Renal cortex interstitium (tissue), 11 donors: ENCODE data around the gene USP2. TPM values are rescaled to one million over a fixed set of nuclear protein-coding genes. Genes with fewer than 3 reads are reported as not detected.
A peak's percentile ranks its signal among the peaks of the same experiment; 100 is the strongest.

Experiments
- DNase-seq, 11 donors: peaks; one replicate each; pipeline ENCODE4 v3.0.0-alpha.2; 2013; ENCODE audit warnings: low read depth in 9 of 11, low spot score in 4 of 11; ENCODE audit errors: extremely low read depth in 1 of 11
- polyA plus RNA-seq, 3 donors: library from polyadenylated mRNA; unstranded; fragments of 120-200 nt; gene quantifications; one replicate each; pipeline ENCODE4 v1.2.1, GENCODE V29; 2013; ENCODE audit not compliant: insufficient read length in 3 of 3

Gene USP2
- polyA plus RNA-seq, 3 donors: 9.3 to 14.2 (median 11.1) TPM

DNA sequence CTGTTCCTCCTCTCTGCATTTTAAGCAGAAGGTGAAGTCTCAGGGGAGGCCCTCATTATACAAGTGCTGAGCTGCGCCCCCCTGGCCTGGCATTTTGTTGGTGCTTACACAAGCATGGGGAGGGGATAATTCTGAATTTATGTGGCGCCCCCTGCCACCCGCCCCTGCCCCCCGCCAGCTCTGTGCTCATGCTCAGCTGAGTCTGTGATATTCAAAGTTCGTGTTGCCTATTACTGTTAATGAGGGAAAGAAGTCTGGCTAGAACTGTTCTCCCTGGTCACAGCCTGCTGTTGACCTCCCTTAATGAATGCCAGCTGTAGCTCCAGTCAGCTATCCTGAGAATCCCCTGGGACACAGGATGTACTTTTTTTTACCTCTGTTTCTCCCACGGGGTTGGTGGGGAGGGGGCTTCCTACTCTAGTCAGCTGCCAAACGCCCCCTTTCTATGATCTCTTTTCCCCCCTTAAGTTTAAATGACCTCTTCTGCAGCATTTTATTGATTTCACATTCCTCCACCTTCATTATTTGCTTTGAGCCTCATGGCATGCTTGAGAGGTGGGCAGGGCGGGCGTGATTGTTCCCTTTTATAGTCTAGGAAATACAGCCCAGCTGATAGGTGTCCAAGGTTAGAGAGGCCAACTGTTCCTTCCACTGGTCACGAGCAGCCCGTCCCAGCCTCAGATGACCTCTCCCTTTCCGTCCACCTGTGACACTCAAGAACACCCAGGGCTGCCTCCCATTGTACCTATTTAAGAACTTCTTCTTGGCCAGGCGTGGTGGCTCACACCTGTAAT lies 12.2 kb downstream of the USP2 start:
- no peak for DNase-seq

DNA sequence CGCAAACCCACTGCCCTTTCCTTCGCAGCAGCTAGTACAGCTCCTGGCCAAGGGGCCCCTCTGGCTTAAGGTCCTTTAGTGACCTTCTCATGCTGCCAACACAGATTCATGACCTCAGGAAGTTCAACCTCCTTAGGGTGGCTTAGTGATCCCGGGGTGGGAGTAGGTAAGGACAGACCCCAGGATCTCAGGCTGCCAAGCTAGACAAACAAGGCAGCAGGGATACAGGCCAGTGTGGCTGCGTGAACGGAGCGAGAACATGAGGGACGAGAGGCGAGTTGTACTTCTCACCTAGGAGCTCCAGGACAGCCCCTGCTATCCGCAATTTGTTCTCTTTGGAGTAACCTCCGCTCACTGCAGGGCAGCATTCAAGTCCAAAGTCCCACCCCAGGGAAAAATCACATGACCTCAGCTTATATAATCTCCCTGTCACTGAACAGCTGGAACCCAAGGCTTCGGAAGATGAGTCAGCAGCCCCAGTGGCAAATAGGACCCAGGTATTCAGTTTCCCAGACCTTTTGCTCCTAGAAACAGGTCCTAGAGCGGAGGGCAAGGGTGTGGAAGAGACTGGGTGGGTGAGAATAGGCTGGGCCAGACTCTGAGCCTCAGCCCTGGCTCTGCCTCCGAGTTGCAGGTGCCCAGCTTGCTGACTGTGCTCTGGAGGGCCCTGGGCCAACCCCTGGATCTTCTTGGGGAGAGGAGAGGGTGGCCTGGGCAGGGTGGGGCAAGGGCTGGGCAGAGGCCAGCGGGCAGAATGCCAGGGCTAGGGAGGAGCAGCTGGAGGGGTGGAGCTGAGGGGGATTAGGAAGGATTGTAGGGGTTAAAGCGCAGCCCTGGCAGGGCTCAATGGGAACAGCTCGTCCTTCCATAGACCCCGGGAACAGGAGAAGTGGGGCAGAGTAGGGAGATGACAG lies 13.1 kb downstream of the USP2 start:
- no peak for DNase-seq

- peak in 2 of 11 donors; percentile 74 to 87 for DNase-seq
Measured at GRCh38 chr11:119367661-119368120, 13.8 kb downstream of the USP2 start.

DNA sequence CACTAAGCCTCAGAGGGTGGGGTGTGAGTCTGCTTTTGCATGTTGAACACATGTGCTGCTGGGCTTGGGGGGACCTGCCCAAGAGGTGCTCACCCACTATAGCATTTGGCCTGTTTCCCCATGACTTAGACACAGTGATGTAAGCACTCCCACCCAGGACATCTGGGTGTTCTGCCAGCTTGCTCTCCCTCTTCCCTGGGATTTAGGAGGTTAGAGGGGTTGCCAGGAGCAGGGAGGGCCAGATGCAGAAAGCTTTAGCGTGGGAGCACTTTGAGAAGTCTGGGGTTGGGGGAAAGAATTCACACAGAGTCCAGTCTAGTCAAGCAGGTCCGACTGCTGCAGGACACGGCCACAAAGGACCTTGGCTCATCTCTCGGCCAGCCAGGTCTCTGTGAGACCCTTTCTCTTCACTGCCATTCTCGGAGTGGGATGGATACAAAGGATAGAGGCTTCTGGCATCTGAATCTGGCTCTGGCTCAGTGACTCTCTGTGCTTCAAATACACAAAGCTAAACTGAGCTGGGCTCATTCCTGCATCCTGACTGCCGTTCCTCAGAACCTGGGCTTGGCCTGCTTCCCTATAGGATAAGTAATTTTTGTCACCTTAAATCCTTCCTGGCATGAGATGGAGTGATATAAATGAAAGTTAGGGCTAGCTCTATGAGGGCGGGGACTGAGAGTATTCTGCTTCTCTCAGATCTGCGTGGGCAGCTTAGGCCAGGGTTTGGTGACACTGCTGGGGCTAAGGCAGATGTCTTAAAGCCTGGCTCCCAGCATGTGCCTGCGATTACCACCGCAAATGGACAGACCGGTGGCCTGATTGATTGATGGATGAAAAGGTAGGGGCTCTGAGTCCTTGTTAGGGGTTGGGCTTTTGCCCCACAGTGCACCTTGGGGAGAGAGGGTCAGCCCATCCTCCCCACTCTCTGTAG lies 14.5 kb downstream of the USP2 start:
- no peak for DNase-seq

DNA sequence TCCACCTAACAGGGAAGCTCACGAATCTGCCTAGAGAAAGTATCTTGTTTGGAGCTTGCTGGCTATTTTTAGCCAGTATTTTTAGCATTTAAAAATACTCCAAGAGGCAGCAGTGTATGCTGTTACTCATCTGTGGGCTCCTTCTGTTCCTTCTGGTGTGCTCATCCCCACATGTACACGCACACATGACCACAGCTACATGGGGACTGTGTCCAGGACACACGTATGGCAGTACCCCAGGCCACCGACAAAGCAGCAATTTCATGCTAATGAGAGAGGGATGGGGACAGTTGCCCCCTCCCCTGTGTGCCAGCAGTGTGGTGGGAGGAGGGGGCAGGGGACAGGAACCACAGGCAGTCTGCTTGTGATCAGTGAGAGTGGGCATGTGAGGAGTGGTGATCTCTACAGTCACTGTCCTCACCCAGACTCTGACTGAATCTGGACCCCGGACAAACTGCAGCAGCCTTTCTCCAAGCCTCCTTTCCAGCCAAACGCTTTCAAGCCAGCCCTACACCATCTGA lies 16.4 kb downstream of the USP2 start:
- no peak for DNase-seq

DNA sequence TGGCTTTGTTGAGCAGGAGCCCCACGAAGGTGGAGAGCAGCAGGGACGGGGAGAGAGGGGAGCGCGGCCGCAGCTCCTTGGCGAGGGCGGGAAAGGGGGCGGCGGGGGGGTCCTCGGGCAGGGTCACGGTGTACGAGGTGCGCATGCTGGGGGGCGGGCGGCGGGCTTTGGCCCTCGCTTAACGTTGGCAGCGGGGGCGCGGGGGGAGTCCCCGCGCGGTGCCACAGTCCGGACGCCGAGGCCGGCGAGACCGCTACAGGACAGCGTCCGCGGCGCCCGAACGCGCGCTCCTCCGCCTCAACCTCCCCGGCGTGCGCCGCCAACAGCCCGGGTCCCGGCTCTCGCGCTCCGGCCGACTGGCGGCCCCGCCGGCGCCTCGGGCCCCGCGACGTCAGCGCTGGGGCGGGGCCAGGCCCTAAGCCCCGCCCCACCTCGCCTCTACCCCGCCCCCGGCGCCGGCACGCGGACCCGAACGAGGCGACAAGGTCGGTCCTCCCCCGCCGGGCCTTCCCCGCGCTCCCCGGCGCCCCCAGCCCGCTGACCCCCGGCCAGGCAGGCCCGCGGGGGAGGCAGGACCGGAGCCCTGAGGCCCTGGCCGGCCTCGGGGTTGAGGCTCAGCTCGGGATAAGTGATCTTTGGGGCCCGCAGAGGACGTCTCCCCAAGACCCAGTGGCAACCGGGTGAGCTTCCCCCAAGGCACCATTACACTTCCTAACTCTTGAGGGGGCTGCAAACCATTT lies 17.5 kb downstream of the USP2 start:
- DNase-seq: peak in 1 of 11 donors; percentile 54

GRCh38 chr11:119363081-119363850 lies 18.2 kb downstream of the USP2 start:
- no peak for DNase-seq

- no peak for DNase-seq
Measured at GRCh38 chr11:119362741-119363080, 18.8 kb downstream of the USP2 start.

DNA sequence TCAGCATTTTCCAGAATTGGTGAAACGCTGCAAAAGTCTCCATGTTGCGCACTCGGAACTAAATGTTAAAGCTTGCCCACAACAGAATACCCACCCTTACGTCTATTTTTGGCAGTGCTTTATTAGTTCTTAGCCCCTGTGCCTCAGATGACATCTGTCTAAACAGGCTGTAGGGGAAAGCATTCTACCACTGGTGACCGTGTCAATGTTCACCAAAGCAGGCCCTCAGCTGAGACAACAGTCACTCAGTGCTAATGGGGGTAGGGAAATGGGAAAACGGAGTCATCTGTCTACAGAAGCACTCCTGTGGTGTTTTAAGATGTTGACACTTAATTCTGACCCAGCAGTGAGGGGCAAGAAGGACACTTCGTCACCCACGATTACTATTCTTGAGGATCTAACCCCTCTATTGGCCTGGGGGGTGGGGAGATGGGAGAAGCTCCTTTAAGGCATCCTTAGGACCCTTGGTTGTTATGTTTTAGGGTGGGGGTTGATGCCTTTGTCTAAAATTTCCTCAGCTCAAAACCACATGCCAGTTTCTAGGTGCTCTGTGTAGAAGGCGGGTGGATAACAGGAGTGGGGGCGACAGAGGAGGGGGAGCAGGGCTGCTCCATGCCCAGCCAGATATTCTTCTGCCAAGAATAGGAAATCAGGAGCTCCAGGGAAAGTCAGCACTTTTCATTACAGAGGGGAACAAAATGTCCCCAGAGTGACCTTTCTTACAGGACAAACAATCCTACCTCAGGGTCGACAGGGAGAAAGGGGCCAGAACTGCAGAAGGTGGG lies 19.4 kb downstream of the USP2 start:
- no peak for DNase-seq

DNA sequence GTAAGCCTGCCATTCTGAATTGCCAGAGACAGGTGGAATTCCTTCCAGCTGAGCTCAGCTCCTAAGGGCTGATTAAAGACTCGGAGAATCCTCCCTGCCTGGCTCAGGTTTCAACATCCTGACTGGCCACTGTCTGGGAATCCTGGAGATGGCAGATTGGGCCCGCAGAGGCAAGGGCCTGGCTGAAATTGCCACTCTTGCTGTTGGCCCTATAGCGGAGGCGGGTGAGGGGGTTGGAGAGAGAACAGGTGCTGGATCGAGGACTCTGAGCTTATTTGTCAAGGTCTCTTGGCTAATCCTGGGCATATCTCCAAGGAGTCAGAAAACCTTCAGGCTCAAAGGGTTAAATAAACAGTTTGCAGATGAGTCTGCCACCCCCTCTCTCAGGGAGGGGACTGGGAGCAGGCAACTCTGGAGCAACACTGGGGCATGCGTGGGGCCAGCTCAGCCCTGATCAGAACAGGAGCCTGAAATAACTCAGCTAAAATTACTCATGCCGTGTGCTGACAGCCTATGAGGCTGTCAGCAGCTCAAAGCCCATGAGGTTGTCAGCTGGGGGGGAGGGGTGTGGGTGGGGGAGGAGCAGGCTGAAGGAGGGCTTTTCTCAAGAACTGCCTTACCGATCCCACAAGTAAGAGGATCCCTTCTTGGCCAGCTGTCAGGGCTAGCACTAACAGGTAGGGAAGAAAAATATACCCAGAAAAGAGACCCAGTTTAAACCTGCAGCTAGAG lies 20.3 kb downstream of the USP2 start:
- DNase-seq: peak in 5 of 11 donors; percentile 55 to 81 (median 71)

GRCh38 chr11:119359365-119360214 lies 21.9 kb downstream of the USP2 start:
- DNase-seq: no peak

- DNase-seq: no peak
Measured at GRCh38 chr11:119357074-119357473, 24.4 kb downstream of the USP2 start.

- DNase-seq: peak in 7 of 11 donors; percentile 70 to 80 (median 75)
Measured at GRCh38 chr11:119356349-119357031, 25.0 kb downstream of the USP2 start.

DNA sequence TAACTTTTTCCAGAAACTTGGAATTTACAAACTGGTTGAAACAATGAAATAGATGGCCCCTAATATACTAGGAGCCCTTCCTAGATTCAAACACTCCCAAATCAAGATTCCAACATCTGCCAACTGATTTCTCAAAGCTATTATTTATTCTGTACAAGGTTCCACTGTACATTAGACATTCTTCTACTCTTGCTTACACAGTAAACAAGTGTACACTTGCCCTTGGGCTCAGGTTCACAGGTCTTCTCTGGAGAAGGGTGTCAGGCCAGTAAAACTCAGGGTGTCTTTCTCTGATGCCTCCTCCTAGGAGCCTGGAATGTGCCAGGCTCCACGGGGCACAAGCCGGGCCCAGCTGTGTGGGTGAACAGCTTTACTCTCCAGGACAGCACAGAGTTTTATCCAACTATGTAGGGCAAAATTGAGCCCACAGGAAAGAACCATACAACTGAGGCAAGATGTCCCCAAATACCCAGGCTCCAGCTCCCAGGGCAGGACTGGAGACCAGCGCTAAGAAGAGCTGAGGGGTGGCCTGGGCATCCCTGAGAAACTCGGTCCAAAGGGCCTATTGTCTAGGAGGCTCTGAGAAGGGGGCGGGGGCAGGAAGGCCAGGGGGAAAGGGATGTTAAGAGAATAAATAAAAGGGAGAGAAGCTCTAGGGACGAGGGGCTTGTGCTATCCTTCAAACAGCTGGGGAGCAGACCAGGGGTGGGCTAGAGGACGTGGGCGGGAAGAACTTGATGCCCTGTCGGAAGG lies 26.2 kb downstream of the USP2 start:
- DNase-seq: no peak
